Activated CD8-positive, alpha-beta memory T cell treated with anti-CD3 and anti-CD28 coated beads for 48 hours (primary cell): Measurements from ENCODE around the gene RBFOX1.

ENCODE experiments used
- DNase-seq, 3 experiments: peaks; one replicate each; pipeline ENCODE4 v3.0.0-alpha.2; 2020; ENCODE audit warnings: low read depth in 2 of 3, low spot score in 2 of 3

Gene RBFOX1

GRCh38 chr16:7334801-7335560 is 2.3 kb downstream of the RBFOX1 start:
- no peak for DNase-seq

- no peak for DNase-seq
Measured at GRCh38 chr16:7335991-7336634, 3.5 kb downstream of the RBFOX1 start.

GRCh38 chr16:7336742-7337141 is 4.1 kb downstream of the RBFOX1 start:
- no peak for DNase-seq

- no peak for DNase-seq
Measured at GRCh38 chr16:7338826-7339225, 6.2 kb downstream of the RBFOX1 start.

GRCh38 chr16:7339700-7340099 is 7.1 kb downstream of the RBFOX1 start:
- DNase-seq = no peak

- DNase-seq = no peak
Measured at GRCh38 chr16:7340938-7341337, 8.3 kb downstream of the RBFOX1 start.

- no peak for DNase-seq
Measured at GRCh38 chr16:7342598-7342997, 10.0 kb downstream of the RBFOX1 start.

- no peak for DNase-seq
Measured at GRCh38 chr16:7343243-7343642, 10.6 kb downstream of the RBFOX1 start.

GRCh38 chr16:7344830-7345780 is 12.5 kb downstream of the RBFOX1 start:
- DNase-seq = no peak

GRCh38 chr16:7350806-7351205 is 18.2 kb downstream of the RBFOX1 start:
- DNase-seq = no peak

- DNase-seq = no peak
Measured at GRCh38 chr16:7351610-7352510, 19.2 kb downstream of the RBFOX1 start.

GRCh38 chr16:7355758-7356157 is 23.1 kb downstream of the RBFOX1 start:
- no peak for DNase-seq

GRCh38 chr16:7361416-7362129 is 28.9 kb downstream of the RBFOX1 start:
- no peak for DNase-seq

GRCh38 chr16:7362231-7362630 is 29.6 kb downstream of the RBFOX1 start:
- no peak for DNase-seq

- DNase-seq = no peak
Measured at GRCh38 chr16:7363422-7364417, 31.1 kb downstream of the RBFOX1 start.

GRCh38 chr16:7366041-7366440 is 33.4 kb downstream of the RBFOX1 start:
- DNase-seq = no peak

GRCh38 chr16:7366993-7367880 is 34.6 kb downstream of the RBFOX1 start:
- no peak for DNase-seq

- no peak for DNase-seq
Measured at GRCh38 chr16:7369204-7369603, 36.6 kb downstream of the RBFOX1 start.
